Panc1 (cell line): ENCODE measurements around the gene MAGI1.

Experiments
- CTCF ChIP-seq: fragments of 450-650 bp; IDR thresholded peaks from 2 replicates; pipeline ENCODE4 v1.5.1; 2017; ENCODE audit warnings: mild to moderate bottlenecking
- POLR2AphosphoS5 ChIP-seq: IDR thresholded peaks from 2 replicates; pipeline ENCODE4 v1.6.1; 2012; ENCODE audit warnings: mild to moderate bottlenecking, low read depth, low read length, moderate library complexity
- REST ChIP-seq, 2 experiments: IDR thresholded peaks; 2 replicates each; pipeline ENCODE4 v1.6.1; 2011 to 2012; ENCODE audit warnings: low read depth in 2 of 2, control low read depth in 1 of 2, low read length in 1 of 2, mild to moderate bottlenecking in 1 of 2, moderate library complexity in 1 of 2; ENCODE audit not compliant: insufficient read depth in 1 of 2

DNA sequence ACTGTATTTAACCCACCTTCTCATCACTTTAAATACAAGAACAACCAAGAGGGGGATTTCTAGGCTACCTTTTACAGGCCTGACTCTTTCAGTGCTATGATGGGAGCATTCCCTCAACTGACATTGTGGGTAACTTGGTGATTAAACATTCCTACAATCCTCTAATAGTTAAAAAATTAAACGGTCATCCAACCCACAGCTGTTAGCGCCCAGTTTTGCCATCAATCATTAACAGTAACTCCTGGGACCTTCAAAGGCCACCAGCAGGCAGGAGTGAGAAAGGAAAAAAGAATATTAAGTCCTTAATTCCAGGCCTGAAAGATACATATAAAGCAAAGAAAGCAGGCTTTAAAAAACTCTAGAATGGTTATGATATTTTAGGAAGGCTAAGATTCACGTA is 512.1 kb downstream of the MAGI1 start:
- TF ChIP-seq REST (IDR thresholded peaks at IDR 0.05; ENCODE audit: insufficient read depth in 1 of 2, low read depth in 2 of 2, low read length in 1 of 2) = no peak
- TF ChIP-seq CTCF = no peak
- no peak for TF ChIP-seq POLR2AphosphoS5
